ENCODE results near the gene TESK1. TPM values are rescaled to one million over a fixed set of nuclear protein-coding genes. Genes with fewer than 3 reads are reported as not detected.

TESK1 gene
- total and polyA plus RNA-seq, 2 donors (not counting 1 experiment from before 2014, with no cell fraction given), result 43.8 to 94.1 TPM

DNA sequence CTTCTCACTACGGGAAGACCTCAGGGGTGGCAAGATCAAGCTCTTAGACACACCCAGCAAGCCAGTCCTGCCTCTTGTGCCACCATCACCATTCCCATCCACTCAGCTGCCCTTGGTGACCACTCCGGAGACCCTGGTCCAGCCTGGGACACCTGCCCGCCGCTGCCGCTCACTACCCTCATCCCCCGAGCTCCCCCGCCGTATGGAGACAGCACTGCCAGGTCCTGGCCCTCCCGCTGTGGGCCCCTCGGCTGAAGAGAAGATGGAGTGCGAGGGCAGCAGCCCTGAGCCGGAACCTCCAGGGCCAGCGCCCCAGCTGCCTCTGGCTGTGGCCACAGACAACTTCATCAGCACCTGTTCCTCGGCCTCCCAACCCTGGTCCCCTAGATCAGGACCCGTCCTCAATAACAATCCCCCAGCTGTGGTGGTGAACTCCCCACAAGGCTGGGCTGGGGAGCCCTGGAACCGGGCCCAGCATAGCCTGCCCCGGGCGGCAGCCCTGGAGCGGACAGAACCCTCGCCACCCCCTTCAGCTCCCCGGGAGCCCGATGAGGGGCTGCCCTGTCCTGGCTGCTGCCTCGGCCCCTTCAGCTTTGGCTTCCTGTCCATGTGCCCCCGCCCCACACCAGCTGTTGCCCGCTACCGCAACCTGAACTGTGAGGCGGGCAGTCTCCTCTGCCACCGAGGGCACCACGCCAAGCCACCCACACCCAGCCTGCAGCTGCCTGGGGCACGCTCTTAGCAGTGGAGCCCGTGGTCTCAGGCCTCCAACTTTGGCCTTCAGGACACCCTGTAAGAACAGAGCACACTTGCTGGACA is 4.1 kb downstream of the TESK1 start:
- WGBS (ENCODE audit: insufficient coverage), result 95% methylated on average over 31 of the region's 31 CpGs
- no peak for DNase-seq
- intact Hi-C loops (cut with micrococcal nuclease), result no loop called here

More for the DNA sequence above, 4.1 kb downstream of the TESK1 start:
- Histone ChIP-seq H3K9ac (ENCODE audit: low read length) (no peak overlapping the region), H3K36me3 (replicated peaks in 1 of 2; ENCODE audit: control extremely low read depth in 1 of 2, control insufficient read depth in 1 of 2, extremely low read depth in 1 of 2, insufficient read depth in 2 of 2, low read length in 1 of 2) (peaks cover 24 to 64% of the 10 kb centered on the region in 2 experiments), H3K27me3 (replicated peaks in 1 of 4; ENCODE audit: control extremely low read depth in 1 of 4, control insufficient read depth in 3 of 4, insufficient read depth in 4 of 4, low read length in 3 of 4) (no peaks in the 10 kb centered on the region), H3K27ac (ENCODE audit: low read length in 2 of 2) (peak overlapping the region in 1 of 2 donors; percentile 45), H4K20me1 (ENCODE audit: control insufficient read depth, insufficient read depth, low read length, poor library complexity, severe bottlenecking) (peaks cover 64% of the 10 kb centered on the region), H3K4me3 (ENCODE audit: control extremely low read depth in 1 of 5, extremely low read depth in 1 of 5, insufficient read depth in 1 of 5, low read depth in 2 of 5, low read length in 4 of 5) (no peak overlapping the region), H3K4me2 (replicated peaks; ENCODE audit: low read depth, low read length, poor library complexity, severe bottlenecking) (no peak overlapping the region), H3K79me2 (ENCODE audit: control insufficient read depth, insufficient read depth, low read length) (peaks cover 34% of the 10 kb centered on the region), H3K9me3 (ENCODE audit: control extremely low read depth in 1 of 3, control insufficient read depth in 2 of 3, insufficient read depth in 1 of 3, low read length in 2 of 3) (no peaks in the 10 kb centered on the region), H2AFZ (ENCODE audit: insufficient read depth, low read depth, low read length, poor library complexity, severe bottlenecking) (no peak overlapping the region), H3K4me1 (ENCODE audit: control insufficient read depth in 2 of 2, insufficient read depth in 2 of 2, low read length in 2 of 2) (peaks cover 42 to 77% of the 10 kb centered on the region in 2 donors)
- H3K27ac Mint-ChIP-seq, result peak overlapping the region; percentile 65
- ATAC-seq (ENCODE audit: low read depth), result no peak
- H3K4me1 Mint-ChIP-seq, result peaks cover 53% of the 10 kb centered on the region
- TF ChIP-seq, protein P1, sequence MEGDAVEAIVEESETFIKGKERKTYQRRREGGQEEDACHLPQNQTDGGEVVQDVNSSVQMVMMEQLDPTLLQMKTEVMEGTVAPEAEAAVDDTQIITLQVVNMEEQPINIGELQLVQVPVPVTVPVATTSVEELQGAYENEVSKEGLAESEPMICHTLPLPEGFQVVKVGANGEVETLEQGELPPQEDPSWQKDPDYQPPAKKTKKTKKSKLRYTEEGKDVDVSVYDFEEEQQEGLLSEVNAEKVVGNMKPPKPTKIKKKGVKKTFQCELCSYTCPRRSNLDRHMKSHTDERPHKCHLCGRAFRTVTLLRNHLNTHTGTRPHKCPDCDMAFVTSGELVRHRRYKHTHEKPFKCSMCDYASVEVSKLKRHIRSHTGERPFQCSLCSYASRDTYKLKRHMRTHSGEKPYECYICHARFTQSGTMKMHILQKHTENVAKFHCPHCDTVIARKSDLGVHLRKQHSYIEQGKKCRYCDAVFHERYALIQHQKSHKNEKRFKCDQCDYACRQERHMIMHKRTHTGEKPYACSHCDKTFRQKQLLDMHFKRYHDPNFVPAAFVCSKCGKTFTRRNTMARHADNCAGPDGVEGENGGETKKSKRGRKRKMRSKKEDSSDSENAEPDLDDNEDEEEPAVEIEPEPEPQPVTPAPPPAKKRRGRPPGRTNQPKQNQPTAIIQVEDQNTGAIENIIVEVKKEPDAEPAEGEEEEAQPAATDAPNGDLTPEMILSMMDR (IDR thresholded peaks at IDR 0.05), result no peak
- TF ChIP-seq EZH2 (IDR thresholded peaks at IDR 0.05; ENCODE audit: borderline replicate concordance, insufficient read depth, low read depth, low read length, poor library complexity, severe bottlenecking), result no peak
- ChIA-PET CTCF (interaction anchor here (1.0 to 14.3 kb wide), 8 partner anchors 7 to 122 kb away, joined by 3 to 357 read pairs (median 13); partner anchors contain the start of genes ARHGEF39, CCDC107, CREB3 and RMRP), POLR2A (interaction anchor here (1.6 kb wide), 1 partner anchor 11 kb away, joined by 6 read pairs; no protein-coding TSS in a partner anchor)
- no peaks in the 10 kb centered on the region for H3K9me3 Mint-ChIP-seq (ENCODE audit: insufficient read depth)
- H3K4me3 Mint-ChIP-seq, result no peak overlapping the region
- H3K27me3 Mint-ChIP-seq, result no peaks in the 10 kb centered on the region

Data from B cell (primary cell).